ENCODE data around the gene TMEM43. TPM values are rescaled to one million over a fixed set of nuclear protein-coding genes. Genes with fewer than 3 reads are reported as not detected.

The TMEM43 gene
- total and polyA plus RNA-seq, 2 of the 13 experiments (the other 11 are each of a cell fraction or from before 2014, with no cell fraction given) = 48.9 to 50.5 TPM

DNA sequence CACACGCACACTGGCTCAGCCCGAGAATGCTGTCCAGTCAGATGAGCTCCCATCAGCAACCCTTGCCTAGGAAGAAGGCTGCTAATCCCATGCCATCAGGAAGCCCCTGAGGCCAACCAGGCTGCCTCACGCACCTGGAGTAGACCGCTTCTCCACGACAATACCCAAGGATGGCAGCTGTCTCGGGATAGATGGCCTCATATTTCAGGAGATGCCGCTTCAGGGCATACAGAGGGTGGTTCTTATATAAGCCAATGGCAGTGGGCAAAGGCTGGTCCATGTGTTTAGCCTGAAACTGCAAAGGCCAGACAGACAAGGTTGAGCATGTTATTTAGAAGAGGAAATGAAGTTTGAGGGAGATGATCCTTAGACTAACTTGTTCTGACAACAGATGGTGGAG, 31.3 kb downstream of the TMEM43 start:
- peaks cover 2% of the 10 kb centered on the region; the same call in 1 of the 2 replicates for H4K20me1 ChIP-seq (ENCODE audit: insufficient read depth, low read length)
- H3K4me2 ChIP-seq (ENCODE audit: low read depth, low read length) = no peak overlapping the region
- in situ Hi-C loops (cut with HindIII; ENCODE audit: extremely low pct_ligation_motif_present, low pct_unique_long_range_greater_than_20kb) = no loop called here
- H3K79me2 ChIP-seq (ENCODE audit: insufficient read depth, low read length) = no peaks in the 10 kb centered on the region
- H2AFZ ChIP-seq (ENCODE audit: low read length) = no peak overlapping the region
- ATAC-seq (no peak), DNase-seq (ENCODE audit: low spot score) (no peak), FAIRE-seq (no peak)
- 96% methylated on average over 7 of the region's 7 CpGs for WGBS (ENCODE audit: low lambda C conversion rate)
- TF ChIP-seq KDM5B (CRISPR knock-in tag; IDR thresholded peaks at IDR 0.05; ENCODE audit: borderline replicate concordance) (no peak), ZNF672 (CRISPR knock-in tag; IDR thresholded peaks at IDR 0.05) (no peak), RFXANK (CRISPR knock-in tag; IDR thresholded peaks at IDR 0.05) (no peak), ZNF274 (CRISPR knock-in tag; IDR thresholded peaks at IDR 0.05) (no peak), REL (CRISPR knock-in tag; conservative IDR thresholded peaks at IDR 0.05) (no peak), NKX3-1 (CRISPR knock-in tag; IDR thresholded peaks at IDR 0.05) (no peak), CENPX (CRISPR knock-in tag; IDR thresholded peaks at IDR 0.05) (no peak), ZSCAN29 (CRISPR knock-in tag; conservative IDR thresholded peaks at IDR 0.05) (no peak), ZNF24 (IDR thresholded peaks at IDR 0.05) (no peak), CAMTA2 (CRISPR knock-in tag; IDR thresholded peaks at IDR 0.05; ENCODE audit: borderline replicate concordance) (no peak), MIXL1 (CRISPR knock-in tag; IDR thresholded peaks at IDR 0.05) (no peak), HES4 (CRISPR knock-in tag; IDR thresholded peaks at IDR 0.05; ENCODE audit: borderline replicate concordance) (no peak)
- TF ChIP-seq, protein P1, sequence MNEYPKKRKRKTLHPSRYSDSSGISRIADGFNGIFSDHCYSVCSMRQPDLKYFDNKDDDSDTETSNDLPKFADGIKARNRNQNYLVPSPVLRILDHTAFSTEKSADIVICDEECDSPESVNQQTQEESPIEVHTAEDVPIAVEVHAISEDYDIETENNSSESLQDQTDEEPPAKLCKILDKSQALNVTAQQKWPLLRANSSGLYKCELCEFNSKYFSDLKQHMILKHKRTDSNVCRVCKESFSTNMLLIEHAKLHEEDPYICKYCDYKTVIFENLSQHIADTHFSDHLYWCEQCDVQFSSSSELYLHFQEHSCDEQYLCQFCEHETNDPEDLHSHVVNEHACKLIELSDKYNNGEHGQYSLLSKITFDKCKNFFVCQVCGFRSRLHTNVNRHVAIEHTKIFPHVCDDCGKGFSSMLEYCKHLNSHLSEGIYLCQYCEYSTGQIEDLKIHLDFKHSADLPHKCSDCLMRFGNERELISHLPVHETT (CRISPR knock-in tag; conservative IDR thresholded peaks at IDR 0.05) = no peak
- TF ChIP-seq, protein P2, sequence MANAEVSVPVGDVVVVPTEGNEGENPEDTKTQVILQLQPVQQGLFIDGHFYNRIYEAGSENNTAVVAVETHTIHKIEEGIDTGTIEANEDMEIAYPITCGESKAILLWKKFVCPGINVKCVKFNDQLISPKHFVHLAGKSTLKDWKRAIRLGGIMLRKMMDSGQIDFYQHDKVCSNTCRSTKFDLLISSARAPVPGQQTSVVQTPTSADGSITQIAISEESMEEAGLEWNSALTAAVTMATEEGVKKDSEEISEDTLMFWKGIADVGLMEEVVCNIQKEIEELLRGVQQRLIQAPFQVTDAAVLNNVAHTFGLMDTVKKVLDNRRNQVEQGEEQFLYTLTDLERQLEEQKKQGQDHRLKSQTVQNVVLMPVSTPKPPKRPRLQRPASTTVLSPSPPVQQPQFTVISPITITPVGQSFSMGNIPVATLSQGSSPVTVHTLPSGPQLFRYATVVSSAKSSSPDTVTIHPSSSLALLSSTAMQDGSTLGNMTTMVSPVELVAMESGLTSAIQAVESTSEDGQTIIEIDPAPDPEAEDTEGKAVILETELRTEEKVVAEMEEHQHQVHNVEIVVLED (CRISPR knock-in tag; IDR thresholded peaks at IDR 0.05; ENCODE audit: borderline replicate concordance) = no peak
- no TSS peak for BruUV-seq (replicated peaks)
- no peaks in the 10 kb centered on the region for H3K27me3 ChIP-seq (ENCODE audit: control insufficient read depth in 1 of 2, insufficient read depth in 2 of 2, low read length in 2 of 2)
- H3K36me3 ChIP-seq (replicated peaks in 1 of 2; ENCODE audit: control insufficient read depth in 1 of 2, insufficient read depth in 2 of 2, low read length in 2 of 2) = peaks cover 29 to 69% of the 10 kb centered on the region in 2 experiments
- H3K4me1 ChIP-seq (ENCODE audit: insufficient read depth, low read length) = no peaks in the 10 kb centered on the region
- H3K9ac ChIP-seq (ENCODE audit: insufficient read depth, low read depth, low read length) = no peak overlapping the region
- intact Hi-C loops (cut with micrococcal nuclease; ENCODE audit: unreplicated experiment) = no loop called here
- POLR2A ChIA-PET = no interaction called here
- CTCF ChIA-PET (ENCODE audit: low intra/inter-chr PET ratio, low total read pairs) = no interaction called here
- no peak overlapping the region for H3K27ac ChIP-seq (ENCODE audit: extremely low read length, insufficient read depth, low read length)
- H3K4me3 ChIP-seq (replicated peaks in 1 of 3; ENCODE audit: insufficient read depth in 1 of 3, low read depth in 2 of 3, low read length in 3 of 3) = no peak overlapping the region
- no peaks in the 10 kb centered on the region for H3K9me3 ChIP-seq (ENCODE audit: low read length)
